ENCODE data around the gene PIEZO2. TPM values are rescaled to one million over a fixed set of nuclear protein-coding genes. Genes with fewer than 3 reads are reported as not detected.

The PIEZO2 gene
- total RNA-seq, 1 experiment from 2014 or later = 0.57 TPM

GRCh38 chr18:11095674-11096293 is 53.6 kb downstream of the PIEZO2 start:
- no TSS peak for BruUV-seq (replicated peaks)
- TF ChIP-seq REST (IDR thresholded peaks at IDR 0.05; ENCODE audit: insufficient read depth in 1 of 2, low read depth in 2 of 2, low read length in 1 of 2) (no peak), CTCF (IDR thresholded peaks at IDR 0.05) (no peak), SIN3A (IDR thresholded peaks at IDR 0.05; ENCODE audit: borderline replicate concordance, insufficient read depth, low read depth, low read length) (no peak), TCF7L2 (IDR thresholded peaks at IDR 0.05; ENCODE audit: low read depth, low read length) (no peak), POLR2AphosphoS5 (IDR thresholded peaks at IDR 0.05; ENCODE audit: low read depth, low read length) (no peak)
- Histone ChIP-seq H3K27me3 (ENCODE audit: control insufficient read depth, insufficient read depth, low read length) (no peaks in the 10 kb centered on the region; the same call in 1 of the 2 replicates), H3K4me1 (ENCODE audit: control insufficient read depth, insufficient read depth, low read length) (no peaks in the 10 kb centered on the region), H3K4me3 (ENCODE audit: low read depth in 2 of 2, low read length in 2 of 2) (no peak overlapping the region), H3K9me3 (ENCODE audit: control insufficient read depth, insufficient read depth, low read depth, low read length) (no peaks in the 10 kb centered on the region), H3K27ac (ENCODE audit: low read length) (no peak overlapping the region), H3K36me3 (ENCODE audit: control insufficient read depth, insufficient read depth, low read length) (no peaks in the 10 kb centered on the region)
- ChIA-PET POLR2A (no interaction called here), CTCF (no interaction called here)
- no peak for DNase-seq (ENCODE audit: low read depth, low spot score)
- intact Hi-C loops (cut with micrococcal nuclease; ENCODE audit: unreplicated experiment) (no loop called here), in situ Hi-C loops (cut with HindIII; ENCODE audit: low pct_unique_long_range_greater_than_20kb, low sequenced_read_pairs) (no loop called here)
- no peak for ATAC-seq

- no peak for ATAC-seq
- no peaks in the 10 kb centered on the region for H3K36me3 ChIP-seq (ENCODE audit: control insufficient read depth, insufficient read depth, low read length)
- intact Hi-C loops (cut with micrococcal nuclease; ENCODE audit: unreplicated experiment) = no loop called here
Measured at GRCh38 chr18:11095211-11095610, 54.2 kb downstream of the PIEZO2 start.

More at GRCh38 chr18:11095211-11095610, 54.2 kb downstream of the PIEZO2 start:
- no peaks in the 10 kb centered on the region for H3K9me3 ChIP-seq (ENCODE audit: control insufficient read depth, insufficient read depth, low read depth, low read length)
- ChIA-PET POLR2A (no interaction called here), CTCF (no interaction called here)
- H3K27me3 ChIP-seq (ENCODE audit: control insufficient read depth, insufficient read depth, low read length) = no peaks in the 10 kb centered on the region; the same call in 1 of the 2 replicates
- H3K4me3 ChIP-seq (ENCODE audit: low read depth in 2 of 2, low read length in 2 of 2) = no peak overlapping the region
- BruUV-seq (replicated peaks) = no TSS peak
- in situ Hi-C loops (cut with HindIII; ENCODE audit: low pct_unique_long_range_greater_than_20kb, low sequenced_read_pairs) = no loop called here
- H3K4me1 ChIP-seq (ENCODE audit: control insufficient read depth, insufficient read depth, low read length) = no peaks in the 10 kb centered on the region
- TF ChIP-seq SIN3A (IDR thresholded peaks at IDR 0.05; ENCODE audit: borderline replicate concordance, insufficient read depth, low read depth, low read length) = no peak
- no peak for TF ChIP-seq CTCF (IDR thresholded peaks at IDR 0.05)
- no peak for TF ChIP-seq POLR2AphosphoS5 (IDR thresholded peaks at IDR 0.05; ENCODE audit: low read depth, low read length)
- no peak for TF ChIP-seq TCF7L2 (IDR thresholded peaks at IDR 0.05; ENCODE audit: low read depth, low read length)
- no peak for TF ChIP-seq REST (IDR thresholded peaks at IDR 0.05; ENCODE audit: insufficient read depth in 1 of 2, low read depth in 2 of 2, low read length in 1 of 2)
- no peak for DNase-seq (ENCODE audit: low read depth, low spot score)
- no peak overlapping the region for H3K27ac ChIP-seq (ENCODE audit: low read length)

Data from Panc1 (cell line).